ENCODE data around the gene WNT5B. TPM values are rescaled to one million over a fixed set of nuclear protein-coding genes. Genes with fewer than 3 reads are reported as not detected.

The WNT5B gene
- total and polyA plus RNA-seq, 9 of the 15 experiments (the other 6 are each of a cell fraction or from before 2014, with no cell fraction given) = 0.42 to 16.8 (median 5.4) TPM

- Histone ChIP-seq H3K9me3 (replicated peaks; ENCODE audit: control insufficient read depth, insufficient read depth, low read depth, low read length) (no peaks in the 10 kb centered on the region), H3K36me3 (ENCODE audit: control insufficient read depth, insufficient read depth, low read length) (no peaks in the 10 kb centered on the region), H3K27me3 (ENCODE audit: control insufficient read depth in 2 of 2, insufficient read depth in 2 of 2, low read length in 2 of 2) (no peaks in the 10 kb centered on the region), H3K9ac (ENCODE audit: insufficient read depth in 1 of 2, low read depth in 2 of 2, low read length in 2 of 2) (peak overlapping the region in 1 of 2 experiments; percentile 15; a peak in 2 of 4 replicates), H4K20me1 (replicated peaks; ENCODE audit: control insufficient read depth, insufficient read depth, low read length) (no peaks in the 10 kb centered on the region), H3K4me3 (no peak overlapping the region), H3K27ac (ENCODE audit: extremely low read depth, low read depth, low read length) (peak overlapping the region; percentile 49; the same call in 1 of the 3 replicates), H3K79me2 (ENCODE audit: control insufficient read depth, insufficient read depth, low read length) (no peaks in the 10 kb centered on the region), H3K4me1 (replicated peaks in 1 of 2; ENCODE audit: control insufficient read depth in 2 of 2, insufficient read depth in 2 of 2, low read length in 2 of 2) (peaks cover 33 to 55% of the 10 kb centered on the region in 2 experiments), H3K9me1 (ENCODE audit: control insufficient read depth, insufficient read depth, low read length) (no peaks in the 10 kb centered on the region), H3K4me2 (ENCODE audit: insufficient read depth, low read length) (peak overlapping the region; percentile 68), H2AFZ (ENCODE audit: low read depth, low read length) (0 out of 2 replicates have a peak overlapping the region, but pooled peaks have one; percentile 24)
- FAIRE-seq (peak; percentile 77), DNase-seq (ENCODE audit: extremely low read depth in 1 of 4, low spot score in 3 of 4) (peak in 2 of 4 experiments; percentile 42 to 73), ATAC-seq (no peak)
- ChIA-PET POLR2A (interaction anchor here (1.4 kb wide), 1 partner anchor 12 kb away, joined by 5 read pairs; no protein-coding TSS in a partner anchor), CTCF (ENCODE audit: low intra/inter-chr PET ratio) (no interaction called here)
- in situ Hi-C loops (cut with MboI) (no loop called here), intact Hi-C loops (cut with micrococcal nuclease) (no loop called here)
- no TSS peak for BruUV-seq (replicated peaks)
- TF ChIP-seq ARNT (IDR thresholded peaks at IDR 0.05) = peak in 1 of 2 experiments; percentile 90; a peak in 1 of 4 replicates
- TF ChIP-seq, protein P1, sequence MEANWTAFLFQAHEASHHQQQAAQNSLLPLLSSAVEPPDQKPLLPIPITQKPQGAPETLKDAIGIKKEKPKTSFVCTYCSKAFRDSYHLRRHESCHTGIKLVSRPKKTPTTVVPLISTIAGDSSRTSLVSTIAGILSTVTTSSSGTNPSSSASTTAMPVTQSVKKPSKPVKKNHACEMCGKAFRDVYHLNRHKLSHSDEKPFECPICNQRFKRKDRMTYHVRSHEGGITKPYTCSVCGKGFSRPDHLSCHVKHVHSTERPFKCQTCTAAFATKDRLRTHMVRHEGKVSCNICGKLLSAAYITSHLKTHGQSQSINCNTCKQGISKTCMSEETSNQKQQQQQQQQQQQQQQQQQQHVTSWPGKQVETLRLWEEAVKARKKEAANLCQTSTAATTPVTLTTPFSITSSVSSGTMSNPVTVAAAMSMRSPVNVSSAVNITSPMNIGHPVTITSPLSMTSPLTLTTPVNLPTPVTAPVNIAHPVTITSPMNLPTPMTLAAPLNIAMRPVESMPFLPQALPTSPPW (CRISPR knock-in tag; IDR thresholded peaks at IDR 0.05) = no peak
- TF ChIP-seq TBP (optimal IDR thresholded peaks at IDR 0.05; ENCODE audit: low read depth, low read length) = no peak
- TF ChIP-seq SMARCE1 (IDR thresholded peaks at IDR 0.05) = peak; percentile 87
- TF ChIP-seq, protein P2, sequence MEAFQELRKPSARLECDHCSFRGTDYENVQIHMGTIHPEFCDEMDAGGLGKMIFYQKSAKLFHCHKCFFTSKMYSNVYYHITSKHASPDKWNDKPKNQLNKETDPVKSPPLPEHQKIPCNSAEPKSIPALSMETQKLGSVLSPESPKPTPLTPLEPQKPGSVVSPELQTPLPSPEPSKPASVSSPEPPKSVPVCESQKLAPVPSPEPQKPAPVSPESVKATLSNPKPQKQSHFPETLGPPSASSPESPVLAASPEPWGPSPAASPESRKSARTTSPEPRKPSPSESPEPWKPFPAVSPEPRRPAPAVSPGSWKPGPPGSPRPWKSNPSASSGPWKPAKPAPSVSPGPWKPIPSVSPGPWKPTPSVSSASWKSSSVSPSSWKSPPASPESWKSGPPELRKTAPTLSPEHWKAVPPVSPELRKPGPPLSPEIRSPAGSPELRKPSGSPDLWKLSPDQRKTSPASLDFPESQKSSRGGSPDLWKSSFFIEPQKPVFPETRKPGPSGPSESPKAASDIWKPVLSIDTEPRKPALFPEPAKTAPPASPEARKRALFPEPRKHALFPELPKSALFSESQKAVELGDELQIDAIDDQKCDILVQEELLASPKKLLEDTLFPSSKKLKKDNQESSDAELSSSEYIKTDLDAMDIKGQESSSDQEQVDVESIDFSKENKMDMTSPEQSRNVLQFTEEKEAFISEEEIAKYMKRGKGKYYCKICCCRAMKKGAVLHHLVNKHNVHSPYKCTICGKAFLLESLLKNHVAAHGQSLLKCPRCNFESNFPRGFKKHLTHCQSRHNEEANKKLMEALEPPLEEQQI (IDR thresholded peaks at IDR 0.05) = no peak
- TF ChIP-seq RCOR1 (IDR thresholded peaks at IDR 0.05; ENCODE audit: borderline replicate concordance in 1 of 2, low read depth in 2 of 2, low read length in 2 of 2) = peak in 1 of 2 experiments; percentile 47; a peak in 1 of 4 replicates
- 0 out of 2 replicates have a peak, but pooled peaks have one; percentile 54 for TF ChIP-seq SMARCC2 (IDR thresholded peaks at IDR 0.05; ENCODE audit: low read depth)
- peak; percentile 98 for TF ChIP-seq CC2D1A (IDR thresholded peaks at IDR 0.05)
- no peak for TF ChIP-seq ZNF57 (CRISPR knock-in tag; IDR thresholded peaks at IDR 0.05)
- TF ChIP-seq TEAD2 (tag; IDR thresholded peaks at IDR 0.05) = no peak
- TF ChIP-seq STAT5A (IDR thresholded peaks at IDR 0.05; ENCODE audit: borderline replicate concordance, low read length) = peak; percentile 60; the same call in 1 of the 2 replicates
- no peak for TF ChIP-seq PRPF4 (IDR thresholded peaks at IDR 0.05; ENCODE audit: insufficient read depth, low read depth, low read length, poor library complexity, severe bottlenecking)
- TF ChIP-seq ARID2 (IDR thresholded peaks at IDR 0.05) = no peak
- TF ChIP-seq, protein P3, sequence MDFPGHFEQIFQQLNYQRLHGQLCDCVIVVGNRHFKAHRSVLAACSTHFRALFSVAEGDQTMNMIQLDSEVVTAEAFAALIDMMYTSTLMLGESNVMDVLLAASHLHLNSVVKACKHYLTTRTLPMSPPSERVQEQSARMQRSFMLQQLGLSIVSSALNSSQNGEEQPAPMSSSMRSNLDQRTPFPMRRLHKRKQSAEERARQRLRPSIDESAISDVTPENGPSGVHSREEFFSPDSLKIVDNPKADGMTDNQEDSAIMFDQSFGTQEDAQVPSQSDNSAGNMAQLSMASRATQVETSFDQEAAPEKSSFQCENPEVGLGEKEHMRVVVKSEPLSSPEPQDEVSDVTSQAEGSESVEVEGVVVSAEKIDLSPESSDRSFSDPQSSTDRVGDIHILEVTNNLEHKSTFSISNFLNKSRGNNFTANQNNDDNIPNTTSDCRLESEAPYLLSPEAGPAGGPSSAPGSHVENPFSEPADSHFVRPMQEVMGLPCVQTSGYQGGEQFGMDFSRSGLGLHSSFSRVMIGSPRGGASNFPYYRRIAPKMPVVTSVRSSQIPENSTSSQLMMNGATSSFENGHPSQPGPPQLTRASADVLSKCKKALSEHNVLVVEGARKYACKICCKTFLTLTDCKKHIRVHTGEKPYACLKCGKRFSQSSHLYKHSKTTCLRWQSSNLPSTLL (IDR thresholded peaks at IDR 0.05) = peak; percentile 97
- TF ChIP-seq NR2C2 (CRISPR knock-in tag; IDR thresholded peaks at IDR 0.05) = no peak
- peak; percentile 53; the same call in 1 of the 2 replicates for TF ChIP-seq NR2C2 (tag; IDR thresholded peaks at IDR 0.05)
- TF ChIP-seq DNMT1 (IDR thresholded peaks at IDR 0.05) = no peak
- no peak for TF ChIP-seq ZNF165 (CRISPR knock-in tag; IDR thresholded peaks at IDR 0.05; ENCODE audit: borderline replicate concordance)
- peak; percentile 92 for TF ChIP-seq FOSL1 (tag; conservative IDR thresholded peaks at IDR 0.05)
Observed at GRCh38 chr12:1618489-1618888, 10.5 kb upstream of the WNT5B start.

Measured in K562 (cell line).